ENCODE data around the gene PGAM1. TPM values are rescaled to one million over a fixed set of nuclear protein-coding genes. Genes with fewer than 3 reads are reported as not detected.
A peak's percentile ranks its signal among the peaks of the same experiment; 100 is the strongest.
"Not testable (repeated sequence)": the region's sequence is repeated elsewhere in the genome, so short reads cannot be mapped to it uniquely, and the experiment has no call there.

PGAM1 gene
- total RNA-seq, 1 donor from 2014 or later = 209 TPM

DNA sequence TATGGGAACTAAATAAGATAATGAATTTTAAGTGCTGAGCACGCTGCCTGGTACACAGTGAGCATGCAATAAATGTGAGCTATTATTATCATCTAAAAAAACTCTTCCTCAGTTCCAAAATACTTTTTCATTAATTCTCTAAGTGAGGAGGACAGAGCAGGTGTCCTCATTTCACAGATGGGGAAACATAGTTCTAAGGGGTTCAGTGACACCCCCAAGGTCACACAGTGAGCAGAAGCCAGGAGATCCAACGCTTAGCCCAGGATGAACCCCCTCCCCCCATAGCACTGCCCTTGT lies 18.1 kb upstream of the PGAM1 start:
- DNase-seq (ENCODE audit: low read depth in 2 of 2) = no peak

DNA sequence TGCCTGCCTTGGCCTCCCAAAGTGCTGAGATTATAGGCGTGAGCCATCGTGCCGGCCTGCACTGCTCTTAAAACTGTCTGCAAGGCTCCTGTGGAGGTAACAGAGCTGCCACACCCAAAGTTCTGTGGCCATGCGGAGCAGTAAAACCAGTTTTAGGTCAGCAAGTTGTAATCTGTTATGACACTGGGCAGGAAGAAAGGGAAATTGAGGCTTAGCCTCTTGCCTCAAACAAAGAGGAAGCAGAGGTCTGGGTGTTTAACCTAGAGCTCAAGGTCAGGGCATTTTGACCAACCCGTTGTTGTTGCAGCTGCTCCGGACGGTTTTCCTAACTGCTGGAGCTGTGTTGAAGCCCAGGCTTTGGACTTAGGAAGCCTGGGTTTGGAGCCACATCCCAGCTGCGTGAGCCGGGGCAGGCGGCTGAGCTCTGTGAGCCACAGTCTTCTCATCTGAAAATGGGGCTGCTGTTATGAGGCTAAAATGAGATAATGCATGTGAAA lies 17.4 kb upstream of the PGAM1 start:
- peak in 1 of 2 donors; percentile 40 for DNase-seq (ENCODE audit: low read depth in 2 of 2)

DNA sequence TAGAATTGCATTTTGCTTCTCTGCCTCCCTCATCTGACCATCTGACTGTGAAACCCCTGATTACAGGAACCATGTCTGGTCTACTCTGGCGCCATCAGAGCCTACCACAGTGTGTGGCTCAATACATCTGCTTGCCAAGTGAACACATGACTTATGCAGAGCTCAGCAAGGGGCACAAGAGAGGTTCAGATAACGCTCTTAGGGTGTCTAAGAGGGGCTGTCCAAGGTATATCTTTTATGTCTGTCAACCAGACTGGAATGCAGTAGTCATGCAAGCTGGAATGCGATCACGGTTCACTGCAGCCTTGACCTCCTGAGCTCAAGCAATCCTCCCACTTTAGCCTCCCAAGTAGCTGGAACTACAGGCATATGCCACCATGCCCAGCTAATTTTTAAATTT lies 14.6 kb upstream of the PGAM1 start:
- no peak for DNase-seq (ENCODE audit: low read depth in 2 of 2)

- peak in 1 of 2 donors; percentile 49 for DNase-seq (ENCODE audit: low read depth in 2 of 2)
Observed at GRCh38 chr10:97412891-97413304, 13.1 kb upstream of the PGAM1 start.

DNA sequence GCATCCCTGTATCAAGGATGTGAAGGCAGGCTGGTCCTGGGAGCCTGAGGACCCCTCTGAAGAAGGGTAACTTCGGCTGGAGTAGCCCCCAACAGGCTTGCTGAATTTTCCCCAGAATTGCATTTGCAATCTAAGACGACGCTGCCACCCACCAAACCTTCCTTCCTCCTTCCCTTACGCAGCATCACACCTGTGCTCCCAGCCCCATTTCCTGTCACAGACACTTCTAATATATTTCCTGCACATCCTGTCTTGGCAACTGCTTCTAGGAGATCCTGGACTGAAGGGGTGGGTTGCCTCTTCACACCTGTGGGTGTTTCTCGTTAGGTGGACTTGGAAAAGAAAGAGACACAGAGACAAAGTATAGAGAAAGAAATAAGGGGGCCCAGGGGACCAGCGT lies 9.4 kb upstream of the PGAM1 start:
- no peak for DNase-seq (ENCODE audit: low read depth in 2 of 2)

GRCh38 chr10:97423757-97424098 lies 2.3 kb upstream of the PGAM1 start:
- DNase-seq (ENCODE audit: low read depth in 2 of 2) = not testable (repeated sequence)

DNA sequence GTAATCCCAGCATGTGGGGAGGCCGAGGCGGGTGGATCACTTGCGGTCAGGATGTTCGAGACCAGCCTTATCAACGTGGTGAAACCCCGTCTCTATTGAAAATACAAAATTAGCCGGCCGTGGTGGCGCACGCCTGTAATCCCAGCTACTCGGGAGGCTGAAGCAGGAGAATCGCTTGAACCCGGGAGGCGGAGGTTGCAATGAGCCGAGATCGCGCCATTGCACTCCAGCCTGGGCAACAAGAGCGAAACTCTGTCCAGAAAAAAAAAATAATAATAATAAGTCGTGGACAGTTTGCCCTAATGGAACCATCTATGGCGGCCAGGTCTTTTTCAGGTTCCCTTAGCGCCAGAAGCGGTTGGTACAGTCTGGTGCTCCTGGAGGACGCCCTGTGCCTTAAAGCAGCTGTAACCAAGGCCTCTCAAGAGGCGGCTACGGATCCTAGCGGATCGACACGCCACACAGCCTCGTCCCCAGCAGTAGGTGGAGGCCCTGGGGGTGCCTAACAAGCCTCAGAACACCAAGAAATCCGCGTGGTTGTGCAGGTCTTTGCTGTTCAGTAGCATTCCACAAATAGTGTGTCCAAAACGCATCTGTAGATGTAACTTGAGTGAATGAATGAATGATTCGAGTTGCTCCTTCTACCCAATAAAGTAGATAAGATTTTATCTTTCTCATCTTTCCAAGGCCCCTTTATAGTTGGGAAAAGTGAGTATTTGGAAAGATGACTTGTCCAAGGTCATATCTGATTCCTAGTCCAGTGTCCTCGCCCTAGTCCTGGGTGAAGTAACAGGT lies 982 bp downstream of the PGAM1 start:
- DNase-seq (ENCODE audit: low read depth in 2 of 2) = peak; percentile 19 to 42

GRCh38 chr10:97427571-97428179 lies 1.7 kb downstream of the PGAM1 start:
- peak; percentile 57 to 60 for DNase-seq (ENCODE audit: low read depth in 2 of 2)

DNA sequence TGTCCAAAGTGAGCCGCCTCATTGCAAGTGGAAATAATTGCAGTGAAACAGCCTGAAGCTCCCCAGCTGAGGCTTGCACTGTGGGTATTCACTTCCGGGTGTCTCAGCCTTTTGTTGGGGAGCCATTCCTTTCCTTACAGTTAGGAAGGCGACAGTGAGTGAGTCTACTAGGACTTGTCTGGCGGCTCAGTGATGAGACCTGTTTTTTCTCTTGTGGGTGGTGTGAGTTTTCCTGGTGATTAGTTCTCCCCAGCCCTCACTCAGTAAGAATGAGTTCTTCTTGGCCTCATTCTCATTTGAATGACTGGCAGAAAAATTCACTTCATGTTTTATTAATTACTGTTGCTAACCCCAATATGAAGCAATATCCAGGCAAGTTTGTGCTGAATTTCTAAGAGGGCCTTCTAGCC lies 2.6 kb downstream of the PGAM1 start:
- peak in 1 of 2 donors; percentile 40 for DNase-seq (ENCODE audit: low read depth in 2 of 2)

DNA sequence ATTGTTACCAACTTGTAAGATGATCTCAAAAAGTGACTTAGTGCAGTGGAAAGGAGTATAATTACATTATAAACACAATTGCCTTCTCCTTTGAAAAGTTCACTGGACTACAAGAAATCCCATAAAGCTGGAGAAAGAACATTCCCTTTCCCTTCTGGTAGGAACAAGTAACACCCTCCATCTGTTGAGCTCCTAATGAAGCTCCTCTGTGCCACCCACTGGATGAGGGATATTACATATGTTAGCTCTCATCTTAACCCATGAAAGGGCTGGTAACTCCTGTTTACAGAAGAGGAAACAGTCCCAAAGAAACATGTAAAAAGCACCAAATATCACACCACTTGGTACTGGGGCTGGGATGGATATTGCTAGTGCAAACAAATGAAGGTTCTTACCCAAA lies 8.1 kb downstream of the PGAM1 start:
- no peak for DNase-seq (ENCODE audit: low read depth in 2 of 2)

GRCh38 chr10:97434557-97434956 lies 8.6 kb downstream of the PGAM1 start:
- no peak for DNase-seq (ENCODE audit: low read depth in 2 of 2)

DNA sequence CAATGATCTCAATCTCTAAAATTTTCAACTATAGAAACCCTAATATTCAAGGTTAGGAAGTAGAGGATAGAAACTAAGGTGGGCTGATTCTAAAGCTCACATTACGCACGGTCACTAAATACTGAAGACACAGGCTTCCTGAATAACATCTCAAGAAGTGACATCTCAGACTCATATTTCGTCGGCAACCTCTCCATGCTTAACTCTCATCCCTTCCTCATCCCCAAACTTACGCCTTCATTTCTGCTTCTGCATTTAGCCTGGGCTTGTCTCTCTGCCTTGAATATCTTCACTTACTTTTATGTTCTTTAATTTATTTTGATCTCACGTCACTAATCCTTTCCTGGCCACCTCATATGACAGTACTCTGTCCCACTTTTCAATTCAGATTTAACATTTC lies 9.2 kb downstream of the PGAM1 start:
- DNase-seq (ENCODE audit: low read depth in 2 of 2) = no peak

DNA sequence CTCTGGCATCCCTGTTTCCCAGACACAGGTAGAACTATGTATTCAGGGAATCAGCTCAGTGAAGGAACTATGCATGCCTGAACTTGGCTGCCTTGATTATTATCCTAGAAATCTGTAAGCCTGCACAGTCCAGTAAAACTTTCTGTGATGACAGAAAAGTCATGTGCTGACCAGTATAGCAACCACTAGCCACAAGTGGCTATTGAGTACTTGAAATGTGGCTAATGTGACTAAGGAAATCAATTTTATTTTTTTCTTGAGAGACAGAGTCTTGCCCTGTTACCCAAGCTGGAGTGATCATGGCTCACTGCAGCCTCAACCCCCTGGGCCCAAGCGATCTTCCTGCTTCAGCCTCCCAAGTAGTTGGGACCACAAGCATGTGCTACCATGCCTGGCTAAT lies 16.3 kb downstream of the PGAM1 start:
- no peak for DNase-seq (ENCODE audit: low read depth in 2 of 2)

DNA sequence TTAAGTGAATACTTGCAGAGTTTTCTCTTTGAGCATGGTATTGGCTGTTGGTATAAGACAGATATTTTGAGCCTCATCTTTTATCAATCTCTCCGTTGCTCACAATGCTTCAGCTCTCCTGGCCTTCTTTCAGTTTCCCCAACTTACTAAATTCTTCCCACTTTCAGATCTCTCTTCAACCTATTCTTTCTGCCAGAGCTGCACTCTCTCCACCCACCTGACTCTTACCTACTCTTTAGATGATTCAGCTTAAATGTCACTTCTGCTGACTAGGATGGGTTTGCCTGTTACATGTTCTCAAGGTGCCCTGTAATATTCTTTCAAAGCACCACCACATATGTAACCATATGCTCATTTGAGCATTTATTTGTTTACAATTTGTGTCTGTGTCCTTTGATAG lies 18.2 kb downstream of the PGAM1 start:
- DNase-seq (ENCODE audit: low read depth in 2 of 2) = no peak

- peak; percentile 16 to 19 for DNase-seq (ENCODE audit: low read depth in 2 of 2)
Observed at GRCh38 chr10:97445357-97445721, 19.3 kb downstream of the PGAM1 start.

DNA sequence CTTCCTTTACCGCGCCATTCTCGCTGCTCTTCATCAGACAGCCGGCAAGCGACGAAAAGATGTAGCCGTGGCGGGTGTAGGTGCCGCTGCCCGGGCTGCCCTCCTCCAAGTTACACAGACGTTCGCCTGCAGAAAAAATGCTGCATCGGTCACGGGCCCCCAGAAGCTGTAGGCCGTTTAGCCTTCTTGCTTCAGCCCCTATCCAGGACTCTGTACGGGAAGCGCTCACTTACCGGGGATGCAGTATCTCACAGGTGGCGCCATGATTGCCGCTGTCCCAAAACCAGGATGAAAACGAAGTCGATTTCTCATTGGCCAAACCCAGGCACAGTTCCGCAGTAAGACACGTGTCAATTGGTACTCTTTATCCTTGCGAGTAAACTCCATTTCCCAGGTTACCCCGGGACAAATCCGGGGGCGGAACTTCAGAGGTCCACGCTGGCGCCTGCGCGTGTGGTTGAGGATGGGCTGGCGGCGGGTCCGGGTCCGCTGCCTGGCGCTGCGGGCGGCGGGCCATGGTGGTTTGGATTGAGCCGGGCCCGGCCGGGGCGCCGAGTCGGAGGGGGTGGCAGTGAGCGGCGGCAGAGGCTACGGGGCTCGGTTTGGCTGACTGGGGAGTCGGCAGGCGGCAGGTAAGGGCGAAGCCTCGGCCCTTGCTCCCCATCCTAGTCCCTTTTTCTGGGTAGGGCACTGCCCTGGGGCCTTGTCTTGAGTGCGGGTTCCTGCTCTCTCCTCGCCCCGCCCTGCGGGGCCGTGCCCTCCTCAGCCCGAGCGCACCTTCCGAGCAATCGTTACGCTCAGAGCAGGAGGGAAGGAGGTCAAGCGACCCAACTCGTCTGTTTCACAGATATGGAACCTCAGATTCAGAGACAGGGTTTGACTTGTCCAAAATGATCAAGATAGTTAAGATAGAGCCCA lies 20.0 kb downstream of the PGAM1 start, which contains the start of the genes EXOSC1 and ZDHHC16:
Gene EXOSC1 (minus strand): TSS at position 285 of the 918 bp plus-strand sequence. CDS start 21 bp downstream, at position 264.
Gene ZDHHC16 (plus strand): TSS at position 454 of the 918 bp plus-strand sequence. CDS start 5,501 bp downstream, outside the sequence.
- peak; percentile 96 to 97 for DNase-seq (ENCODE audit: low read depth in 2 of 2)

- DNase-seq (ENCODE audit: low read depth in 2 of 2) = peak; percentile 51 to 56
Observed at GRCh38 chr10:97450828-97451227, 24.8 kb downstream of the PGAM1 start.

- no peak for DNase-seq (ENCODE audit: low read depth in 2 of 2)
Observed at GRCh38 chr10:97451605-97452004, 25.6 kb downstream of the PGAM1 start.

- no peak for DNase-seq (ENCODE audit: low read depth in 2 of 2)
Observed at GRCh38 chr10:97452352-97452751, 26.4 kb downstream of the PGAM1 start.

DNA sequence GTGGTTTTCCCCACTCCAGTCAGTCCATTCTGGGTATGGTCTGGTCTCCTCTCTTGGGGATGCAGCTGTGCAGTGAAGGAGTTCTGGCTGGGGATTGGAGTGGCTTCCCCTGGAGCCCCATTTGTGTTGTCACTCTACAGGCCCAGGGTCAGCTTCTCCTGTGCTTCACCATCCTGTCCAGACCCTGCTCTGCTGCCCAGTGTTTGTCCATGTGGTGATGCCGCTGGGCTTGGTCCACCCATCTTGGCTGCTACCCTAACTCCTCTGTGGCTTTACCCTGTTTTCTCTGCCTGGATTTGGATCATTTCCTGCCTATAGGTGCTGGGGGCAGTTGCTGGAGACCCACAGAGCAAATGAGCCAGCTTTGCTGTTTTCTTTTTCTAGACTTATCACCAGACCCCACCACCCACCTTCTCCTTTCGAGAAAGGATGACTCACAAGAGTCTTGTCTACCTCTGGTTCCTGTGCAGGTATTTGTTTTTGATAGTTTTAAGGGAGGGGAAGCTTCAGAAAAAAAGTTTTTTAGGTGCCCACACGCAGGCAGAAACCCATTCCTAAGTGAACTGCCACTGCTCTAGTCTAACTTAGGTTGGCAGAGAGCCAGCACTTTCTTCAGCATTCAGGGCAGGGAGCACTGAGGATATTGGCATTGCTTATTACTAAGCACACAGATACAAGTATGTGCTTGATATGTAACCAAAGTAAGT lies 28.5 kb downstream of the PGAM1 start:
- DNase-seq (ENCODE audit: low read depth in 2 of 2) = peak; percentile 36 to 55

DNA sequence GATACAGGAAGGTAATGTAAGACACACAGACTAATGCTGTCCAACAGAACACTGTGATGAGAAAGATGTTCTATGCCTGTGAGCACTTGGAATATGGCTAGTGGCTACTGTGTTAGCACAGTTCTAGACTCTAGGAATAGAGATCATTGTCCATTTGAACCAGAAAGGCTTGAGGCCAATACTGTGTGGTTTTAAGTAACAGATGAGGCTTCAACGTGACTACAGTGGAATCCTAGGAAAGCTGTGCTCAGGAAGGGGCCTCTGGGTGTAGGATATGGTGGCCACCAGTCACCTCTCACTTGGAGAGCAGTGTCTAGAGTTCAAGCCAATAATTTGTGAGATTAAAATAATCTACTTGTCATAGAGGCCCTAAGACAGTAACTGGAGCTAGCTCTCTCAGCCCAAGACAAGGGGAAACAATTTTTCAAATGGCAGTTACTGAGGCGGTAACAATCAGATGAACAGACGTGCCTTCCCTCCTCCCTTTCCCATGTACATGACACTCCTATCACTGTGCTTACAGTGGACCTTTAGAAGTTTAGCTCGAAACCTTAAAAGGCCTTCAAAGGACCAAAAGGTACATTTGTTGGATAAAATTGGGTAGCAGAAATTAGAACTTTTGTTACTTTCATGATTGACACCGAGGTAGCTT lies 30.2 kb downstream of the PGAM1 start:
- DNase-seq (ENCODE audit: low read depth in 2 of 2) = no peak
